Measurements from ENCODE around the gene FRY.
"Not testable (repeated sequence)": the region's sequence is repeated elsewhere in the genome, so short reads cannot be mapped to it uniquely, and the experiment has no call there.

The FRY gene

DNA sequence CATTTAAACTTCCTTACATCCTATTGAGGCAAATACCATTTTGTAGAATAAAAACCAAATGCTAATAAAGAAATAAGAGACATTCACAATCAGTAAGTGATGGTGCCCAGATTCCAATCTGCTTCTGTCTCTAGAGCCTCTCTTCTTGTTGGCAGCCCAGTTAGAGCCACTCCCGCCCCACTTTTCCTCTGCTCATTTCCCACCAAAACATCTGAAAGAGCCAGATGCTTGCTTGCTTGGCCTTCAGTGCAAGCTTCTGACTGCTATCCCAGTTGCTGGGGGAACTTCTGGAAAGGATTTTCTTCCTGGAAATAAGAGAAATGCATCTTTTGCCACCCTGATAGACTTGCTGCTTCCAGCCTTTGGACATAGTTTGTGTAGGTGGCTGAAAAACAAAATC is 12.9 kb downstream of the FRY start:
- no peak for DNase-seq

DNA sequence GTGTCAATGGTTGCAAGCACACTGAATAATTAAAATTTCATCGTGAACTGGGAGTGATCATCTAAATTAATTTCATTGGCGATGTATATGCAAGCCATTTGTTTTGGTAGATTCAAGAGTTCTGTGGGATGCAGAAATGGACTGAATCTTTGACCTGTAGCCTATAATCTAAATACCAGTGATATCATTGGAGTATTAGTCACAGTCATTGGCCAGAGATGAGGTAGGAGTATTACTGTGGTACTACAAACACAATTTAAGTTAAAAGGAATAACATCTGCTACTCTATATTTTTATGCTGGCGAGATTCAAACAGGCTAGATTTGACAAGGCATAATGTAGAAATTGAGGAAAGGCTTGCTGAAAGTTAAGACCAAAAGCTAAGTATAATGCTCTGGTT is 14.0 kb downstream of the FRY start:
- DNase-seq = no peak

DNA sequence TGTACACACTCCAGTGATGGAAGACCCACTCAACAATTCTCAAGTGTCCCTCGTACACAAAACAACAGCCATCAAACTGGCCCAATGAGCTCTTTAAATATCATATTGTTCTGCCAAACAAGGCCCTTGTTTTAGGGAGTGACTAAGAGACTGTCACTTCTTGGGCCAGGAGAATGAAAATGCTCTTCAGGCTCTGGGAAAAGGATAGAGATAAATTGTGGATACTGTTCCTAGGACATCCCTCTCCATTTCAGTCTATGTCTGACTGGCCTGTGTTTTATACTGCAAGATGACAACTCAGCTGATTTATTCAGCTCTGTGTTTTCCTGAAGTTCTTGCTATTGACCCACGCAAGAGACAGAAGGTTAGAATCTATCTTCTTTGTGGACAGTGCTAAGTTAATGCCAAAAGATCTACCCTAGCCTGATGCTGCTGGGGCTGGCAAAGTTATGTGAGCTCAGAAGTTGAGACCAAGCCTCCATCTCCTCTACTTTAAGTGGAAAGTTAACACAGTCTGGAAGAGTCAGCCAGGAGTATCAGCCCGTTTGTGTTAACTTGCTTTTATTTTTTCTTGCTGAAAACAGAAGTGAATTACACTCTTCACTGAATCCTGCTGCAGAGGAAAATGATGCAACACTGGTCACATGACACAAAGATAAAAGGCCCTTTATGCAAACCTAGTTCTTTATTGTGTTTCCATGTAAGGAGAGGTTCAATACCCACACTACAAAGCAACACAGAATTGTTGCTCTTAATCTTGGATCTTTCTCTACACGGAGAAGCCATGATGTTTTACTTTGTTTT is 14.6 kb downstream of the FRY start:
- no peak for DNase-seq

DNA sequence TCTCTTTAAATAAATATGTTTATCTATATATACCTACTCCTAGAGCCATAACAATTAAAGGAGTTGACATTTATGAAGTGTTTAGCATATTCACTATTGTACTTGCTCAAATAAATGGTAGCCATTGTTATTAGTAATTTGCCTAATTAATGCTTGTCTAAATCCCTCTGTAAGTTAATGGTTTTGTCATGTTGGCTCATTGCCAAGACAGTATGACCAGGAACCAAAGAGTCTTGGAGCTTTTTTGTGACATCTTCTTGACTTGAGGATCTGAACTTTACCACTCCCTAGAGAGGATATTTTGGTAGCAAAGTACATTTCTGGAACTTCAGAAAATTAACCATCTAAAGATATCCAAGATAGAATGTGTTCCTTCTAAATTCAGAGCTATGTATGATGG is 15.5 kb downstream of the FRY start:
- DNase-seq = peak; percentile 52

DNA sequence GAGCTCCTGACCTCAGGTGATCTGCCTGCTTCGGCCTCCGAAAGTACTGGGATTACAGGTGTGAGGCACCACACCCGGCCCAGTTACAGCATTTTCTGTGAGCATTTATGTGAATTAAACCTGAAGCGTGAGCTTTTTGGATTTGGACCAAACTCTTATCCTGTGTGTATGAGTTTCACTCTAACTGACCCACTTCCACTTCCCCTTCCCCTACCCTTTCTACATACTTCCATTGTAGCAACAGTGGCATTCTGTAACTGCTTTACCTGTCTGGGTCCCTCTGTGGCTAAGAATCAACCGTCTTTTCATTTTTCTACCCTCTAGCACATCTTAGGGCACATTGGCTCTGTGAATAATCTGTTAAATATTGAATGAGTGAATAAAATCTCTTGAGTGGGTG is 16.2 kb downstream of the FRY start:
- DNase-seq = no peak

DNA sequence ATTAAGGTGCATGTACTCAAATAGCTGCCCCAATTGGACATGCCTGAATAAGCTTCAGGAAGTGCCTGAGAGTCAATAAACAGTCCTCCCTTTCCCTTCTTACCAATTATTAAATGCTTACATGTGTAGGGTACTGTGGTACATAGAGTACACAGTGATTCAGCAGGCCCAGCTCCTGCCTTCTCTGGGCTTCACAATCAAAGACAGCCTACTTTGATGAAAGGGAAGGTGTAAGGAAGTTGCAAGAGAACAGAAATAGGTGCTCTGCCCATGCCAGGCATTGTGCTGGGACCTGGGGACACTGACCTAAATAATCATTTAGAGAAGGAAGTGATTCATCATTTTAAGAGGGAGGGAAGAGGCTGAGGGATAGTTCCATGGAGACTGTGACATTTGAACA is 17.2 kb downstream of the FRY start:
- no peak for DNase-seq

DNA sequence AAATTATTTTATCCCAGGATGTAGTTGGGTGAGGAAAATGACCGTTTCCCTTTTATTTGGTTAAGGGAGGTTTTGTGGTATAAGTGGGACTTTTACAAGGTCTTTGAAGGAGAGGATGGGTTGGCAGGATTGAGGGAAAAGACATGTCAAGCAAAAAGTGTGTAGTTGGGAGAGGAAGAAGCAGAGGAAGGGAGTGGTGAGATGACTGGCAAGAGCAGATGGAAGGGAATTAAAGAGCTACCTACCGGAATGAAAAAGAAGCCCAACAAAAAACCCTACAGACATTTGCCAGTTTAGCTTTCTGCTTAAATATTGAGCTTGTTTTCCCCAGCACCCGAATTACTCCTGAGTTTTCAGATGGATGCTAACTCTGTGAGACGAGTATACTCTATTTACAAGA is 19.6 kb downstream of the FRY start:
- no peak for DNase-seq

DNA sequence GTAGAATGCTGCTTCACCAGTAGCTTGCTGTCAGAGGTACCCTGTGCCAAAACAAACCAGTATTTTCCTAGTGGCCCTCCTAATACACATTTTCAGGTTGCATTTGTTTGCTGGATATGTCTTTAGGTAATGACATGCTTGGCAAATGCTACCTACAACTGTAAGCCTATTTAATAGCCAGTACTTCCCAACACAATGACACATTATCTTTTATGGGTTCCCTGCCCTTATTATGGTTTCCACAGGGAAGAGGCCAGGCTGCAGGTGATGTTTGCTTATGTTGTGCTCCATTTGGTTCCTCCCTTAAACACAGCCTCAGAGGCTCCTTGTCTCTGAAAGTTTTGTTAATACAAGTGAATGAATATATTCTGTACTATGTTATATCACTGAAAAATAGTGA is 24.7 kb downstream of the FRY start:
- no peak for DNase-seq

DNA sequence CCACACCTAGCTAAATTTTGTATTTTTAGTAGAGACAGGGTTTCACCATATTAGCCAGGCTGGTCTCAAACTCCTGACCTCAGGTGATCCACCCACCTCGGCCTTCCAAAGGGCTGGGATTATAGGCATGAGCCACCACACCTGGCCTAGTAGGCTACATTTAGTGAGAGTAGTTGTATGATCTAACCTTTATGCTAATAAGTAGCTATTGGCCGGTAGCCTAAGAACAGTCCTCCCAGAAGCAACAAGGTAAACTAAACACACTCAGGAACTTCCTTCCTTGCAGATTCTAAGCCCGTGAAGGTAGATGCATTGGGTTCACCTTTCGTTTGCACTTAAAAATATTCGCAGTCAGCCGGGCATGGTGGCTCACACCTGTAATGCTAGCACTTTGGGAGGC is 25.8 kb downstream of the FRY start:
- DNase-seq = not testable (repeated sequence)

DNA sequence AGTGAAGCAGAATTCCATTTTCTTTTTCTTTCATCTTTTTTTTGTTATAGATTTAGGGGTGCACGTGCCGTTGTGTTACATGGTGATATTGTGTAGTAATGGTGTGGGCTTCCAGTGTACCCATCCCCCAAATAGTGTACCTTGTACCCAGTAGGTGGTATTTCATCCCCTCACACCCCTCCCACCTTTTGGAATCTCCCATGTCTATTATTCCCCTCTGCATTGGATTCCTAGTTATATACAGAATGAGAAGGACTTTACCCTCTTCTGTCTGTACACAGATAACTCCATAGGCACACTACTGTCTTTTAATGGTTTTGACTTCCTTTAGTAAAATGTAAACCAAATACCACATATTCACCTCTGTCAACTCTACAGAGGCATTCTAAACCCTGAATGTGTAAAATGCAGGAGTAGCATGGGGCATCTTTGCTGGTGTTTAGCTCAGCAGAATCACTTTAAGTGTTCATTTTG is 28.0 kb downstream of the FRY start:
- DNase-seq = no peak

DNA sequence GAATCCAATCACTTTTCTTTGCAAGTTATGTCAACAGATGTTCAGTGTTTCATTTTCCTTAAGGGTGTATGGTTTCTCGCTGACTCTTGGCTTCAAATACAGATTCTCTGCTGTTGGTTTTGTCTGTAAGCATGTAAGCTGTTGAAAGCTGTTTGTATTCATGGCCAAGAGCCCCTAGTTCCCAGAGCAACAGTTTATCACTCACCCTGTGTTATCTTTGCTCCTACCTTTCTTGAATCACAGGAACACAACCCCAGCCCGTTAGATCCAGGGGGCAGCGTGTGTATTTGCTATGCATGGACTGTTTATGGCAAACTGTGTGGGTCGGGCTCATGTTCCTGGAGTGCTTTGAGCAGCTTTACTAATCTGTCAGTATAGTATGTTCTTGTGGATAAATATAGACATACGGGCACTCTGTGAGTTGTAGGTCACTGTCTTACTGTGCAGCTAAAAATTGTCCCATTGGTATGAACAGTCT is 28.9 kb downstream of the FRY start:
- DNase-seq = peak; percentile 42

DNA sequence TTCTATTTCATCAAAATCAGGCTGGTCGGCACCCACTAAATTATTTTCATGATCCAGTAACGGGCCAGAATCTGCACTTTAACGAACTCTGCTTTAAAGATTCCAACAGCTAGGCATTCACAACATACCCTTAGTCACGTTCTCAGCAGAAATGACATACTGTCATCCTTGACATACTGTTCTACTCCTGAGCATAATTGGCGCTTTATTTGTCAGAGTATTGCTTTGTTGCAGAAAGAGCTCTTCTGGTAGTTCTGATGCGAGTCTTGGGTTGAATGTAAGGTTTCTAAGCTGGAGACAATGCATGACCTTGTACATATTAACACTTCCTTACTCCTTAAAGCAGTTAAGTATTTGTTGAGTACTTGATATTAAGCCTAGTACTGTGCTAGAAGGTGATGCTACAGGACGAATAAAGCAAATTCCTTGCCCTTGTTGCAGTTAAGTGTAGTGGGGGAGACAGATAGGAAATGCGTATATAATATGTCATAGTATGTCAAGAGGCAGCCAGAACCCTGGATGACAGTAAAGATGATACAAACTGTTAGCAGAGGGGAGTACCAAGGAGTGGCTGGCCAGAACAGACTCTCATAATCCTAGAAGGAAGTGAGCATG is 32.2 kb downstream of the FRY start:
- no peak for DNase-seq

DNA sequence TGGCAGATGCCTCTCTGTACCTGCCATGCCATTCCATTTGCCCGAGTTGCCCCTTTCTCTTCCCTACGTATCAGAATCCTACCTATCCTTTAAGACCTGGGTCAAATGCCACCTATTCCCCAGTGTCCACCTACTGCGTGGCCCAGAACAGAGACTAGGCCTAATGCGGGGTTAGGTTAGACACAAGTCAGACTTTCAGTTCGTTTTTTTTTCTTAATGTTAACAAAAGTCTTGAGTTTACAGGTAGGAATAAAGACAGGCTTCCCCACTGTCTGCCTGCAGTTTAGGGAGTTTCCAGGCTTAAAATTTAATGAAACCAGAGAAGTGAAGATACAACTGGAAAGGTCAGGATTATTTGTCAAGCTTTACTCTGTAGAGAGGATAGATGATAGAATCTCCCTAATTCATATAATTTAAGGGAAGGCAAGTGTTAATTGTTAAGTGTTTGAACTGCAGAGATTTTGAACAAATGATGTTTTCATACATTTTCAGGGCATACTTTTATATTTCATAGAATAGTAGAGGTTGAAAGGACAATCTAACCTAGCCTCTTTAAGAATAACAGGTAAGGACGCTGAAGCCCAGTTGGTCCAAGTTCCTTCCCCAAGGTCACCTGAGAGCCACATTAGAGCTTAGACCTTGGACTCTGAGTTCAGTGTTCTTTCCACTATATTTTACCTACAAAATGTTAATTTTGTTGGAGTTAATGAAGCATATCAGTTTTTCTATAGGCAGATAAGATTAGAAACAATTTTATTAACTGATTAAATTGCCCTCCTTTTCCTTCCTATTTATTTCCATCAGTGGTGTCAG is 35.8 kb downstream of the FRY start:
- no peak for DNase-seq

DNA sequence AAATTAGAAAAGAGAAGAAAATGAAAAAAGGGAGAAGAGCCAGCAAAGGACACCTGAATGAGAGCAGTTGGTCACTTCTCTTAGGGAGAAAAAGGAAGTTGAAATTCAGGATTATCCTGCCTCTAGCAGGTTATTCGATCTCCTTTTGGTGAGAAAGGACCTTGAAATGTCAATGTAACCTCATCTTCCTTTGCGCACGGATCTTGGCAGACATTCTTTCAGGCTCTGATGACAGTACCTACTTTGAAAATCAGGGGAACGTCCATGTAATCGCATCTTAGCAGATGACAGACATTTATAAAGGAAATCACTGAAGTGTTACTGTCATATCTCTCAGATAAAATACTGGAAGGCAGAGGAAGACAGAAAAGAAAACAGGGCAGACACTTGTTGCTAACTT is 36.7 kb downstream of the FRY start:
- DNase-seq = no peak

DNA sequence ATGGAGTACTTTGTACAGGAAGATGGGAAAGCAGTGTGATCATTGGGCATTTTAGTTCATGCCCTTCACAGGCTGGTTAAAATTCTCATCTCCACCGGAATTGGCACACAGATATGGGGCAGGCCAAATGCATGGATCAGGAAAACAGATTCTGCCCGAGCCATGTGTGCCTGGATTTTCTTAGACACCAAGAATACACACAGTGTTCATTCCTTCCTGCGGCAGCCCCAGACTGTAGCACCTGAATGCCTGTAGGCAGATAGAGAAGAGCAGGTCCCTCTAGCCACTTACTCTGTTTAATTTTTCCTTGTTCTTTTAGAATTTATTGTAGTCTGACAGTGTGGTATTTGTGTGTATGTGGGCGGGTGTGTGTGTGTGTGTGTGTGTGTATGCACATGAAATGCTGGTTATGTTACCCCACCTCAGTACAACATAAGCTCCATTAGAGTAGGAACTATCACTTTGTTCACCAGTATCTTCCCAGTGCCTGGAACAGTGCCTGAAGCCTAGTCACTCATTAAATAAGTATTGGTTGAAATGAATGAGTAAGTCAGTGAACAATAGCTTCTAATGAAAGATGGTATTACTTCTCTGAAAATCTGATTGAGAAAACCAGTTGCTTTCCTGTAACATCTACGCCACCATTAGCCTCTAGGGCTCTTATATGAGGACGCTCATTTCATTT is 41.7 kb downstream of the FRY start:
- no peak for DNase-seq

DNA sequence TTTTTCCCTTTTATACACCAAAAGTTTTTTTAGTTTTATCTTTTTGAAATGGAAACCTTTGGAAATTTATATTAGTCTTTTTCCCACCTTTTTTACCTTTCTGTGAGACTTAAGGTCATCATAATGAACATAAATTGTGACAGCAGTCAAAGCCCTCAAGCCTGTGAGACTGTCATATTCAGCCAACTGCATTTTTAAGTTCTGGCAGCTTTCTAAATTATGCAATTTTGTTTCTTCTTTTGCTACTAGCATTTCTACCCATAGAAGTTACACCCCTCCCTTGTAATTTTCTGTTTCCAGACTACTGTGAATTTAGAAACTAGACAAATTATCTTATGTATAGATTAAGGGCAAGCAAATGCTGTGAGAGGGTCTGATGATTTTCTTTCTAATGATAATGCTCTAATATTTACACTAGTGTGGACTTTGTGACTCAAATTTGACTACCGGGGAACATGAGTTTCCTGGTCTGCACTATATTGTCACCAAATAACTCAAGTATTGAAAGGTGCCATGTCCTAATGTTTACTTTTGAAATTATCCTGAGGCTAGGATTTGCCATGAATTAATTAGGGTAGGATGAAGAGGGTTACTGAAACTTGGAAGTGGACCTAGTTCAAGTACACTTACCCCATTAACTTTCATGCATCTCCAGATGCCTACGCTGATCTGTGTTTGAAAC is 43.7 kb downstream of the FRY start:
- no peak for DNase-seq

DNA sequence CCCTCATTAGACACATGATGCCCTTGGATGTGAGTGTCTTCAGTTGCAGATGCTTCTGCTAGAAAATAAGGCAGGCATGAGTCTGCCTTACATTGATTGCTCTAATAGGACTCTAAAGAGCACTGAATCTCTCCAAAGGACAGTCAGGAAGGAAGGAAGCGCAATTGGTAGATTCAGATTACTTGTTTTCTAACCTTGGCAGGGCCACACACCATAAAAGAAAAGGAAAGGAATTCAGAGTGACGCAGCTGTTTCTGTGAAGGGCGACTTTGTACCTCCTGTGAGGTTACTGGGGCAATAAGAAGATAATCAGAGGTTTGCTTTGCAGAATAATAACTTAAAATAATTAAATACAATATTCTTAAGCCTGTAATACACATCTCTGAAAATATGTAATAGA is 48.0 kb downstream of the FRY start:
- DNase-seq = no peak

DNA sequence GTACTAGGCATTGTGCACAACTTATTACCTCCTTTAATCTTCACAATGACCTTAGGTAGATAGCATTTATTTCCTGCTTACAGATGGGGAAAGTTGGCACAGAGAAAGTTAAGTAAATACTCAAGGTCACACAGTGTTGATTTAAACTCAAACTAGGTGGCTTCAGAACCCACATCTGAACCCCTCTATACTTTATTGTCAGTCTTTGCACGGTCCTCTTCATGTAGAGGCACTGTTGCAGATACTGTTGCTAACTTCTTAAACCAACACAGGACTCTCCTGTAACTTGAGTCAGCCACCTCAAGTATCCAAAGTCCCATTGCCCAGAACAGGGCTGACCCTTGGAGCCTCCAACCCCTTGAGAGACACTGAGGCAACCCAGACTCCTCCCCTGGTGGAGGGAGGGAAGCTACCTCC is 48.8 kb downstream of the FRY start:
- DNase-seq = no peak

DNA sequence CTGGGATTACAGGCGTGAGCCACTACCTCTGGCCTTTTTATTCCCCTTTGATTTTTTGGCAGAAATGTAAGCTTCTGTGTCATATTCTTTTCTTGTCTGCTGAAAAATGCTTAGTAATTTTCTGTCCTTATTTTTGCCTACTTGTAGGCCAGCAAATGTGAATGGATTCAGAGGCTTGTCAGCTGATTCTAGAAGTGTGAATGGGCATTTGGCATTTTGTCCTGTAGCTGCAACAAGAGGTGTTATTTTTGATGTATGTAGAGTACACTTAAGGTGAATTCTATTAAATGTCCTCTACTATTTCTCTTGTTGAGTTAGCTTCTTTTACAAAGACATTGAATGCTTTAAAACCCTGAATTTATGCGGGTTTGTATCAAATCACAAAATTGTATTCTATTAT is 50.0 kb downstream of the FRY start:
- DNase-seq = no peak

DNA sequence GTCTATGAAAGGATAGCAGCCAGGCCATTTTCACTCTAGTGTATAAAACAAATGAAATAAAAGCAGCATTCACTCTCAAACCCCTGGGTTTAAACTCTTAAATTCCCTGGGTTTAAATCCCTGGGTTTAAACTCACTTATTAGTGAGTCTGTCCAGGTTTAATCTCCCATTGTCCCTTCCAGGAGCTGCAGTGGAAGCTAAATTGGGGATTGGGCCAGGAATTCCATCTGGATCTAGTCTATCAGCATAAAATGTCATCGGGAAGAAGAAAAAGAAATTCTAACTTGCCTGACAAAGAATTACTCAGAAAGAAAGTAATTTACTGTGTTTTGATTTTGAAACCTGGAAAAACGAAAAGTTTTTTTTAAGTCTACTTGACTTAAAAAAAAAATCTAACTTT is 54.8 kb downstream of the FRY start:
- peak; percentile 20 for DNase-seq

DNA sequence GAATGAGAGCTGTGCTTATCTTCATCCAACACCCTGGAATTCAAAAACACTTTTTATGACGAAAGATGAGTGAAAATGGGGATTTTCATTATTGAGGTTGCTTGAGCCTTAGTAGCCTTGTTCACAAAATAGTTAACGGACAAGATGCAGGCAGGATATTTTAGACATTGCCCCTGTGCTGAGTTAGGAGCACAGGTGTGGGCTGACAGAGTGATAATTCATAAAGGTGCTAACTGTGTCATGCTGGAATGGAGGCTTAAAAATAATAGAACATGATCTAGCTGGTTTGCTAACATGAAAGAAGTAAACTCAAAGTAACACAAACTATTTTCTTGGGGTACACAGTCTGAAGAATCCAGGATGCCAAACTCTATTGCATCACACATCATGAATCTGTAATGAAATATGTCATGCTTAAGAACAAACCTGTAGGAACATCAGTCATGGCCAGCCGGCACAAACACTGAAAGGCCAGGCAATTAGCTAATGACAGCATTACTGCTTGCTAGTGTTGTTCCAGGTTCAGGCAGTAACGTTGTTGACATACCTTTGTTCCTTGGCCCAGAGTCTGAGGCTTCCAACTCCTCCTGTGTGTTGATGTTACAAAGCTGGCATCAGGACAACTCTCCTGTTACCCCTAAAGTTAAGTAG is 55.3 kb downstream of the FRY start:
- no peak for DNase-seq
